ENCODE data around the gene KIAA0513.
"Not testable (repeated sequence)": the region's sequence is repeated elsewhere in the genome, so short reads cannot be mapped to it uniquely, and the experiment has no call there.

The KIAA0513 gene

GRCh38 chr16:85120006-85120340, 92.4 kb downstream of the KIAA0513 start:
- no peak for DNase-seq (ENCODE audit: low read depth)
- no peak for TF ChIP-seq CTCF (IDR thresholded peaks at IDR 0.05; ENCODE audit: low read depth, low read length, missing control alignments)
- no peak overlapping the region for H3K4me3 ChIP-seq (ENCODE audit: low read depth, low read length)

DNA sequence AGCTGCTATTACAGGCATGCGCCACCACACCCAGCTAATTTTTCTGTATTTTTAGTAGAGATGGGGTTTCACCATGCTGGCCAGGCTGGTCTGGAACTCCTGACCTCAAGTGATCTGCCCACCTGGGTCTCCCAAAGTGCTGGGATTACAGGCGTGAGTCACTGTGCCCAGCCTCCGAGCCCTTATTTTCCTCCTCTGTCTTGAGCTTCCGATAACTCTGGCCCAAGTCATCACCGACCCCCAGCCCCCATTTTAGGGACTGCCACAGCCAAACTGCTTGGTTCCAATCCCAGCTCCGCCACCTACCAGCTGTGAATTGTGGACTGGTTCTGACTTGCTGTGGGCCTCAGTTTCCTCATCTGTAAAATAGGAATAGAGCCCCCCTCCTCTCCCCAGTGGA, 95.8 kb downstream of the KIAA0513 start:
- not testable (repeated sequence) for DNase-seq (ENCODE audit: low read depth); H3K4me3 ChIP-seq (ENCODE audit: low read depth, low read length)

DNA sequence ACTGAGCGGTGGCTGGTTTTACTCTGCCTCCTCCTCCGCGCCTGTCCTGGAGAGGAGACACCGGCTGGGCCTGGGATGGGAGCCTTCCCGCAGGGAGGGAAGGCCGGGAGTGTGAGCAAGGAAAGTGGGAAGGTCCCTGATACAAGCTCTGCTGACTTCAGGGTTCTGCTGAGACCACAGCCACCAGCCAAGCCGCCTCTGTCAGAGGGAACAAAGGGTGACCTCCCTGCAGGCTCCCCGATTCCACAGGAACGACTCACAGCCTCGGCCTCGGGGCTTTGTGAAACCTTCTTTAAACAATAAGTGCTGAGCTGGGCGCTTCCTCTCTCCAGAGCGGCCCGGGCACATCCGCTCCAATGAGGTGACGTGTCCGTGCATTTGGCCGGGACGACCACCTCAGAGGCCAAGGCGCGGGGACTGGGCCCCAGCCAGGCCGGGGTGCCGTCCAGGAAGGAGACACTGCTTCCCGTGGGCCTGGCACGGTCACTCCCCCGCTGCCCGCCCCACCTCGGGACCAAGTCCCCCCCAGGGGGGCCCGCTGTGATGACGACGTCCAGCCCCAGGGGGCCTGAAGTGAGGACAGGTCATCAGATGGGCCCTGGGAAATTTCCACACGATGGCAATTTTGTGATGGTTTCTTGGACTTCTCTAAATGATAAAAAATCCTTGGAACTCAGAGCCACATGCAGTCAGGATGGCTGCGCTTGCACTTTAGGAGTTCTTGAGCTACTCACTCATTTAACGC, 96.5 kb downstream of the KIAA0513 start:
- no peak overlapping the region for H3K4me3 ChIP-seq (ENCODE audit: low read depth, low read length)
- no peak for TF ChIP-seq CTCF (IDR thresholded peaks at IDR 0.05; ENCODE audit: low read depth, low read length, missing control alignments)
- no peak for DNase-seq (ENCODE audit: low read depth)

GRCh38 chr16:85124636-85125346, 97.2 kb downstream of the KIAA0513 start:
- no peak for TF ChIP-seq CTCF (IDR thresholded peaks at IDR 0.05; ENCODE audit: low read depth, low read length, missing control alignments)
- no peak overlapping the region for H3K4me3 ChIP-seq (ENCODE audit: low read depth, low read length)
- DNase-seq (ENCODE audit: low read depth): no peak

- no peak for TF ChIP-seq CTCF (IDR thresholded peaks at IDR 0.05; ENCODE audit: low read depth, low read length, missing control alignments)
- no peak for DNase-seq (ENCODE audit: low read depth)
- no peak overlapping the region for H3K4me3 ChIP-seq (ENCODE audit: low read depth, low read length)
Observed at GRCh38 chr16:85125570-85126393, 98.2 kb downstream of the KIAA0513 start.

DNA sequence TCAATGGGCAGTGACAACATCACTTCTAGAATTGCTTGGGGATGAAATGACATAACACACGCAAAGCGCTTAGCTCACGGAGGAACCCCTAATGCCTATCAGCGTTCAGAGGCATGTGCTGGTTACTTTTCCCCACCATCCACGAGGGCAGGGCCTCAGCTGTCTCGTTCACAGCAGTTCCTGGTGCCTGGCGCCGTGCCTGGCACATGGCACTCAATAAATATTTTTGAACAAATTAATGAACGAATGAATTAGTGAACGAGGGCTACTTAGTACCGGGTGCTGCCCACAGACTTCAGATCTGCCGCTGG, 98.8 kb downstream of the KIAA0513 start:
- H3K4me3 ChIP-seq (ENCODE audit: low read depth, low read length): no peak overlapping the region
- no peak for DNase-seq (ENCODE audit: low read depth)
- TF ChIP-seq CTCF (IDR thresholded peaks at IDR 0.05; ENCODE audit: low read depth, low read length, missing control alignments): no peak

- no peak overlapping the region for H3K4me3 ChIP-seq (ENCODE audit: low read depth, low read length)
- DNase-seq (ENCODE audit: low read depth): no peak
- no peak for TF ChIP-seq CTCF (IDR thresholded peaks at IDR 0.05; ENCODE audit: low read depth, low read length, missing control alignments)
Observed at GRCh38 chr16:85126705-85127378, 99.2 kb downstream of the KIAA0513 start.
